Esophagus squamous epithelium (tissue), 5 donors: ENCODE results near the gene TERT. TPM values are rescaled to one million over a fixed set of nuclear protein-coding genes. Genes with fewer than 3 reads are reported as not detected.

Experiments
- DNase-seq: peaks from one replicate; lab custom pipeline; 2025; lab: John Stamatoyannopoulos, UW
- H3K27ac ChIP-seq, 4 donors: fragments of 200-600 bp; sonication (generic); one replicate each; pipeline ENCODE4 v1.5.1; 2016 to 2019; ENCODE audit warnings: mild to moderate bottlenecking in 1 of 4
- H3K27me3 ChIP-seq, 4 donors: fragments of 200-600 bp; sonication (generic); 1 replicate in 3 of 4; 2 replicates in 1 of 4; pipeline versions ENCODE4 v1.5.1 to v1.6.0; 2017 to 2021; ENCODE audit warnings: antibody characterized with exemption in 1 of 4
- H3K36me3 ChIP-seq, 3 donors: fragments of 200-600 bp; sonication (generic); one replicate each; pipeline ENCODE4 v1.5.1; 2016 to 2019
- H3K4me1 ChIP-seq, 3 donors: fragments of 200-600 bp; sonication (generic); one replicate each; pipeline ENCODE4 v1.5.1; 2017 to 2019
- H3K4me3 ChIP-seq, 4 donors: fragments of 200-600 bp; sonication (generic); 1 replicate in 3 of 4; 2 replicates in 1 of 4; pipeline ENCODE4 v1.5.1; 2016 to 2019; ENCODE audit warnings: mild to moderate bottlenecking in 2 of 4, moderate library complexity in 1 of 4
- H3K9me3 ChIP-seq, 3 donors: fragments of 200-600 bp; sonication (generic); one replicate each; pipeline ENCODE4 v1.5.1; 2016 to 2019
- POLR2A ChIP-seq, 4 donors: fragments of 450-650 bp; IDR thresholded peaks; one replicate each; pipeline ENCODE4 v1.6.1; 2017; ENCODE audit warnings: antibody characterized with exemption in 4 of 4, mild to moderate bottlenecking in 4 of 4, moderate library complexity in 3 of 4
- WGBS, 2 donors: methylation state at CpG; one replicate each; pipeline ENCODE4 v1.1.5; 2018; 5-methylcytosine and 5-hydroxymethylcytosine counted together
- intact Hi-C: fragments of 100-400 bp; cut with DNase I; formaldehyde crosslinking; loops from one replicate; pipeline ENCODE4 v1.15.0; 2022
- total RNA-seq, 4 donors: library from RNA; depleted of rRNA; stranded (reverse); fragments of >200 nt; gene quantifications; one replicate each; pipeline ENCODE4 v1.1.0, GENCODE V29; 2016
- TF ChIP-seq, protein P1 (sequence below), 6 experiments: fragments of 450-650 bp in 4 of 6; fragments of 200-600 bp in 2 of 6; sonication (generic) in 2 of 6; IDR thresholded peaks; one replicate each; pipeline ENCODE4 v1.5.1; 2016 to 2019; ENCODE audit warnings: antibody characterized with exemption in 6 of 6, mild to moderate bottlenecking in 4 of 6, moderate library complexity in 4 of 6
- donor health status: DM: yes; HTN: yes; CAD: no.

Gene TERT
- total RNA-seq, 4 donors from 2014 or later, result 0.19 to 9.5 (median 0.31) TPM; not detected in 1

DNA sequence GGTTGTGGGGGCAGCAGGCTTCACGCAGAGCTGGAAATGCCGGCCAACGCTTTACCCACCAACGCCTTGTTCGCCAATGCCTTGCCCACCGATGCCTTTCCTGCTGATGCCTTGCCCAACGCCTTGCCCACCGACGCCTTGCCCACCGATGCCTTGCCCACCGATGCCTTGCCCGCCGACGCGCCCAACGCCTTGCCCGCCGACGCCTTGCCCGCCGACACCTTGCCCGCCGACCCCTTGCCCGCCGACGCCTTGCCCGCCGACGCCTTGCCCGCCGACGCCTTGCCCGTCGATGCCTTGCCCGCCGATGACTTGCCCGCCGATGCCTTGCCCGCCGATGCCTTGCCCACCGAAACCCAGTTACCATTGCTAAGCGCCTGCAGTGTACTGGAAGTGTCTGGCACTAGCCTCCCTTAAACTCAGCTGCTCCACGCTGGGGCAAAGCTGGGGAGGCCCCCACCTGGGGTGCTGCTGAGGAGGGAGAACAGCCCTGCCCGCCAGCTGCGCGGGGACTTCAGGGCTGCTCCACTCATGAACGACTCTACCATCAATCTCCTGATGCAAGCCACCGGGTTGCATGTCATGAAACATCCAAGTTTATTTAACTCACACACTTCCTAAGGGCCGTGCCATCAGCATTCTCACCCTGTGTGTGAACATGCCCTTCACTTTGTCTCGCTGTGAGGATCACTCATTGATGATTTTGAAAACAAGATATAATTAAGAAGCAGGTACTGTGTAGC, 67.9 kb downstream of the TERT start:
- DNase-seq, result no peak
- WGBS, 2 donors, result 72 to 89% methylated on average over 14 to 15 of the region's 50 CpGs
- no peak for TF ChIP-seq POLR2A (IDR thresholded peaks at IDR 0.05)
- TF ChIP-seq, protein P1, sequence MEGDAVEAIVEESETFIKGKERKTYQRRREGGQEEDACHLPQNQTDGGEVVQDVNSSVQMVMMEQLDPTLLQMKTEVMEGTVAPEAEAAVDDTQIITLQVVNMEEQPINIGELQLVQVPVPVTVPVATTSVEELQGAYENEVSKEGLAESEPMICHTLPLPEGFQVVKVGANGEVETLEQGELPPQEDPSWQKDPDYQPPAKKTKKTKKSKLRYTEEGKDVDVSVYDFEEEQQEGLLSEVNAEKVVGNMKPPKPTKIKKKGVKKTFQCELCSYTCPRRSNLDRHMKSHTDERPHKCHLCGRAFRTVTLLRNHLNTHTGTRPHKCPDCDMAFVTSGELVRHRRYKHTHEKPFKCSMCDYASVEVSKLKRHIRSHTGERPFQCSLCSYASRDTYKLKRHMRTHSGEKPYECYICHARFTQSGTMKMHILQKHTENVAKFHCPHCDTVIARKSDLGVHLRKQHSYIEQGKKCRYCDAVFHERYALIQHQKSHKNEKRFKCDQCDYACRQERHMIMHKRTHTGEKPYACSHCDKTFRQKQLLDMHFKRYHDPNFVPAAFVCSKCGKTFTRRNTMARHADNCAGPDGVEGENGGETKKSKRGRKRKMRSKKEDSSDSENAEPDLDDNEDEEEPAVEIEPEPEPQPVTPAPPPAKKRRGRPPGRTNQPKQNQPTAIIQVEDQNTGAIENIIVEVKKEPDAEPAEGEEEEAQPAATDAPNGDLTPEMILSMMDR (IDR thresholded peaks at IDR 0.05), result no peak
- Histone ChIP-seq H3K4me3 (no peak overlapping the region), H3K9me3 (no peaks in the 10 kb centered on the region), H3K36me3 (no peaks in the 10 kb centered on the region), H3K27ac (no peak overlapping the region), H3K27me3 (peaks cover 0 to 70% (median 0%) of the 10 kb centered on the region in 4 donors), H3K4me1 (no peaks in the 10 kb centered on the region)
- intact Hi-C loops, result no loop called here

DNA sequence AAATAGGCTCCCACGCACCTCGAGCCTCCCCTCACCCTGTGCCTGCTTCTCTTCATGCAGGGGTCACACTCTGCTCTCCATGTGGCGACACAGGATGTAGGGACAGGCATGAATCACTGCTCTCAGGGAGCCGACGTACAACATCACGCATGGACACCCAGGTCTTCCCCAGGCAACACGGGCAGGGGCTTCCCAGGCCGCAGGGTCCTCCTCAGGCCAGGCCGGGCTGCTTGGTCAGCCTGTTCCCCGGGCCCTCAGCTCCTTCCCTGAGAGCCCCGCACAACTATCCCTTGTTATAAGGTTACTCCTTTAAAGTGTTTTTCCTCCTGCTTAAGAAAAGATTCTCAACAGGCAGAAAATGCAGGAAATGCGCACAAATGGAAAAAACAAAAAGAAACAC, 68.6 kb downstream of the TERT start:
- H3K36me3 ChIP-seq, result no peaks in the 10 kb centered on the region
- TF ChIP-seq POLR2A (IDR thresholded peaks at IDR 0.05), result no peak
- TF ChIP-seq, protein P1 (IDR thresholded peaks at IDR 0.05), result no peak
- no peak for DNase-seq
- peaks cover 0 to 62% (median 0%) of the 10 kb centered on the region in 4 donors for H3K27me3 ChIP-seq
- intact Hi-C loops, result no loop called here
- no peaks in the 10 kb centered on the region for H3K9me3 ChIP-seq
- 64 to 86% methylated on average over 7 to 10 of the region's 12 CpGs for WGBS, 2 donors
- no peaks in the 10 kb centered on the region for H3K4me1 ChIP-seq
- H3K4me3 ChIP-seq, result no peak overlapping the region
- no peak overlapping the region for H3K27ac ChIP-seq

DNA sequence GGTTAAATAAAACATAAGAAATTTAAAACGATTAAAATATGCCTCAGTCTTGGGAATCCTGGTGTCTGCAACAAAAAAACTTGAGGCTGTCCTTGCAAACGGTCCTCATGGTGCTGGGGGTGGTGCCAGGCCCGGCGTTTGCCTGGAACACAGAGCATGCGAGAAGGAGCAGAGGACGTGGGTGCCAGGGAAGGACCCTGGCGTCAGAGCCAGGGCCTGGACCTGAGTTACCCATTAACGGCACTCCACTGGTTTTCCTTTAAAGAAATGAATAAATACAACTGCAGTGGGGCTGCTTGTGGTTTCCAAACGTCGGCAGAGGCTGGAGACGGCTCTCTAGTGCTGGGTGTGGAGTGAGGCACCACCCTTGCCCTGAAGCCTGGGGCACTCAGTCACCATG, 69.8 kb downstream of the TERT start, which contains the start of gene SLC6A18:
SLC6A18 (plus strand) TSS at position 301 of the 400 bp plus-strand sequence; CDS start at position 398, 97 bp downstream.
- intact Hi-C loops, result no loop called here
- no peak within 1 kb of the TSS for H3K27ac ChIP-seq
- no peak for DNase-seq
- H3K27me3 ChIP-seq, result peaks cover 0 to 50% (median 0%) of the 10 kb centered on the region in 4 donors
- no peaks in the 10 kb centered on the region for H3K36me3 ChIP-seq
- no peak for TF ChIP-seq POLR2A (IDR thresholded peaks at IDR 0.05)
- TF ChIP-seq, protein P1 (IDR thresholded peaks at IDR 0.05), result no peak
- no peaks in the 10 kb centered on the region for H3K9me3 ChIP-seq
- no peak within 1 kb of the TSS for H3K4me3 ChIP-seq
- no peaks in the 10 kb centered on the region for H3K4me1 ChIP-seq
- 63 to 69% methylated on average over 10 to 11 of the region's 11 CpGs for WGBS, 2 donors

DNA sequence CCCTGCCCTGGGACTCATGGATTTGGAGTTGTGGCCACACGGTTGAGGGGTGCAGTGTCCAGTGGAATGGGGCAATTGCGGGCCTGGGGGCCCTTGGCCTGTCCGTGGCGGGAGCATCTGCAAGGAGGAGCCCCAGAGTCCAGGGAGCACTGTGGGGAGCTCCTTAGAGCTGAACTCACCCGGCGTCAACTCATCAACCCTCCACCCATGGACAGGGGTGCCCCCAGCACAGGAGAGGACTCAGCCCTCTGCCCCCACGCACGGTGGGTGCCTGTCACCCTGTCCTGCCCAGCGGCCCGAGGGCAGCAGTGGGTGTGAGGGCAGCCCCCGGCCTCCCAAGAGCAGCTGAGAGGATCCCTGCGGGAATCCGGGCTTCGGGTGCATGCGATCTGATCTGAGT, 70.2 kb downstream of the TERT start:
- H3K9me3 ChIP-seq, result no peaks in the 10 kb centered on the region
- no peak for TF ChIP-seq POLR2A (IDR thresholded peaks at IDR 0.05)
- TF ChIP-seq, protein P1 (IDR thresholded peaks at IDR 0.05), result no peak
- peaks cover 0 to 49% (median 0%) of the 10 kb centered on the region in 4 donors for H3K27me3 ChIP-seq
- H3K27ac ChIP-seq, result no peak overlapping the region
- no peaks in the 10 kb centered on the region for H3K36me3 ChIP-seq
- intact Hi-C loops, result no loop called here
- no peaks in the 10 kb centered on the region for H3K4me1 ChIP-seq
- H3K4me3 ChIP-seq, result no peak overlapping the region
- DNase-seq, result no peak
- WGBS, 2 donors, result 69 to 71% methylated on average over 3 of the region's 15 CpGs

DNA sequence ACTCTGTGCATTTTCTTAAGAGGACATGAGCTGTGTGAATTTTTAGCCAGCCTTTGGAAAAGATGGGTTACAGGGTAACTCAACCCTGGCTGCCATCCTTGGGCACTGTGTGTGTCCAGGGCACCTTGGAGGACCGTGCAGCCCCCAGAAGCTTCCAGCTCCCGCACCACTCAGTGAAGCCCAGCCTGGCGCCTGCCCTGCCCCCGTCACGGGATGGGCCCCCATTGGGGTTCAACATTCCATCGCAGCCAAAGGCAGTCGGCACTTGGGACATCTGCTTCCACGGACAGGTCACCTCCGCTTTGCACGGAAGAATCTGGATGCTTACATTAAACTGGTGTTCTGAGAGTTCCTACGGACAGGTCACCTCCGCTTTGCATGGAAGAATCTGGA, 71.6 kb downstream of the TERT start:
- no peak for DNase-seq
- H3K27me3 ChIP-seq, result peaks cover 0 to 48% (median 0%) of the 10 kb centered on the region in 4 donors
- no peak overlapping the region for H3K4me3 ChIP-seq
- intact Hi-C loops, result no loop called here
- no peaks in the 10 kb centered on the region for H3K9me3 ChIP-seq
- no peaks in the 10 kb centered on the region for H3K36me3 ChIP-seq
- no peaks in the 10 kb centered on the region for H3K4me1 ChIP-seq
- 72 to 81% methylated on average over 3 to 7 of the region's 12 CpGs for WGBS, 2 donors
- TF ChIP-seq, protein P1 (IDR thresholded peaks at IDR 0.05), result no peak
- TF ChIP-seq POLR2A (IDR thresholded peaks at IDR 0.05), result no peak
- H3K27ac ChIP-seq, result no peak overlapping the region
